Lung (tissue), 12 donors: ENCODE data around the gene LYPD1. TPM values are rescaled to one million over a fixed set of nuclear protein-coding genes. Genes with fewer than 3 reads are reported as not detected.

Source experiments
- ATAC-seq: fragments of 200-7000 bp; cut with Tn5 transposase; one replicate; pipeline ENCODE4 v1.9.1; 2020; ENCODE audit warnings: moderate number of reproducible peaks; ENCODE audit not compliant: insufficient read depth, low FRiP score
- DNase-seq, 3 donors: peaks; one replicate each; pipeline ENCODE4 v3.0.0-alpha.2; 2013 to 2017
- H3K27ac ChIP-seq, 2 donors: one replicate each; pipeline ENCODE4 v1.5.1; 2013; ENCODE audit warnings: mild to moderate bottlenecking in 2 of 2, moderate library complexity in 2 of 2, control low read depth in 1 of 2, inconsistent platforms in 1 of 2, low read depth in 1 of 2, low read length in 1 of 2
- H3K27me3 ChIP-seq, 3 donors: one replicate each; pipeline ENCODE4 v1.5.1; 2013; ENCODE audit warnings: low read length in 2 of 3; ENCODE audit not compliant: control insufficient read depth in 3 of 3, insufficient read depth in 3 of 3
- H3K36me3 ChIP-seq, 4 donors: one replicate each; pipeline ENCODE4 v1.5.1; 2013; ENCODE audit warnings: low read length in 4 of 4, mild to moderate bottlenecking in 1 of 4, moderate library complexity in 1 of 4; ENCODE audit not compliant: control insufficient read depth in 4 of 4, insufficient read depth in 4 of 4
- H3K4me1 ChIP-seq, 5 donors: one replicate each; pipeline ENCODE4 v1.5.1; 2013; ENCODE audit warnings: low read length in 5 of 5, mild to moderate bottlenecking in 2 of 5, moderate library complexity in 1 of 5; ENCODE audit not compliant: control insufficient read depth in 5 of 5, insufficient read depth in 5 of 5
- H3K4me3 ChIP-seq: one replicate; pipeline ENCODE4 v1.5.1; 2013; ENCODE audit warnings: mild to moderate bottlenecking, control low read depth, moderate library complexity
- H3K9ac ChIP-seq, 2 donors: one replicate each; pipeline ENCODE4 v1.5.1; 2013; ENCODE audit warnings: low read length in 2 of 2, control low read depth in 1 of 2; ENCODE audit not compliant: insufficient read depth in 1 of 2
- H3K9me3 ChIP-seq, 4 donors: one replicate each; pipeline ENCODE4 v1.5.1; 2013; ENCODE audit warnings: low read length in 3 of 4, mild to moderate bottlenecking in 1 of 4, moderate library complexity in 1 of 4; ENCODE audit not compliant: control insufficient read depth in 4 of 4, insufficient read depth in 3 of 4
- WGBS, 2 donors: extraction: QIAGEN DNeasy Blood & Tissue Kit; methylation state at CpG; one replicate each; pipeline ENCODE4 v1.1.7; 2013; 5-methylcytosine and 5-hydroxymethylcytosine counted together
- polyA plus RNA-seq, 2 donors: library from polyadenylated mRNA; stranded (reverse); fragments of 200-250 nt; gene quantifications; one replicate each; pipeline ENCODE4 v1.2.1, GENCODE V29; 2013
- total RNA-seq, 2 donors: library from RNA; depleted of rRNA in 1 of 2; stranded (reverse); fragments of >200 nt in 1 of 2; gene quantifications; one replicate each; pipeline ENCODE4 v1.2.1, GENCODE V29; 2014 to 2021
- TF ChIP-seq, protein P1 (sequence below): IDR thresholded peaks from 2 replicates; pipeline ENCODE4 v1.5.1; 2012; ENCODE audit warnings: mild to moderate bottlenecking; ENCODE audit errors: control extremely low read depth, extremely low read depth
- donor health status: control.
- donor health status: control.
- donor health status: Bipolar disorder and iron deficiency.
- donor health status: healthy.
- donor health status: DM: yes; HTN: yes; CAD: no.

The LYPD1 gene
- total and polyA plus RNA-seq, 4 donors: 0.28 to 6.6 (median 3.4) TPM

DNA sequence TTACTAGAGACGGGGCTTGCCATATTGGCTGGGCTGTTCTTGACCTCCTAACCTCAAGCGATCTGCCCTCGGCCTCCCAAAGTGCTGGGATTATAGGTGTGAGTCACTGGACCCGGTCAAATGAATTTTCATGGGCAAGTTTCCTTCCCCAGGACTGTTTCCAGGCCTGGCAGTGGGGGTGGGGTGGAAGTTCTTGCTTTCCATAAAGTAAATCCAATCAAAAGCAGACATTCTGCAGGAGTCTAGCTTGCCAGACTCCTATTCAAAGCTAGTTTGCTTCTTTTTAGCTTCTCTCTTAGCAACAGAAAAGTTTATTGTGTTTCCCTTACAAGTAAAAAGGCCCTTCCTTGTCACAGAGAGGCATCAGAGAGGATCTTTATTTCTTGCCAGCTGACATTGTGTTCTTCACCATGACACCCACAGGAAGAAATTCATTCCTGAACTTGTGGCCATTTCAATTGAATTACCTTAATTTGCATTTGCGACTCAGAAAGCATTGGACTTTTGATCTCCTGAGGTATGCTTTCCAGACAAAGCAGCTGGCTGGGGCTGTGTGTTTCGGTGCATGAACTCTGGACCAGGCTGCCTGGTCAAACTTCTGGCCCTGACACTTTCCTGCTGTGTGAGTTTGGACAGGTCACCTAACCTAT is 37.9 kb downstream of the LYPD1 start:
- Histone ChIP-seq H3K27me3 (no peaks in the 10 kb centered on the region), H3K36me3 (no peaks in the 10 kb centered on the region), H3K4me3 (no peak overlapping the region), H3K9ac (no peak overlapping the region), H3K4me1 (no peaks in the 10 kb centered on the region), H3K27ac (no peak overlapping the region), H3K9me3 (no peaks in the 10 kb centered on the region)
- no peak for DNase-seq
- TF ChIP-seq, protein P1, sequence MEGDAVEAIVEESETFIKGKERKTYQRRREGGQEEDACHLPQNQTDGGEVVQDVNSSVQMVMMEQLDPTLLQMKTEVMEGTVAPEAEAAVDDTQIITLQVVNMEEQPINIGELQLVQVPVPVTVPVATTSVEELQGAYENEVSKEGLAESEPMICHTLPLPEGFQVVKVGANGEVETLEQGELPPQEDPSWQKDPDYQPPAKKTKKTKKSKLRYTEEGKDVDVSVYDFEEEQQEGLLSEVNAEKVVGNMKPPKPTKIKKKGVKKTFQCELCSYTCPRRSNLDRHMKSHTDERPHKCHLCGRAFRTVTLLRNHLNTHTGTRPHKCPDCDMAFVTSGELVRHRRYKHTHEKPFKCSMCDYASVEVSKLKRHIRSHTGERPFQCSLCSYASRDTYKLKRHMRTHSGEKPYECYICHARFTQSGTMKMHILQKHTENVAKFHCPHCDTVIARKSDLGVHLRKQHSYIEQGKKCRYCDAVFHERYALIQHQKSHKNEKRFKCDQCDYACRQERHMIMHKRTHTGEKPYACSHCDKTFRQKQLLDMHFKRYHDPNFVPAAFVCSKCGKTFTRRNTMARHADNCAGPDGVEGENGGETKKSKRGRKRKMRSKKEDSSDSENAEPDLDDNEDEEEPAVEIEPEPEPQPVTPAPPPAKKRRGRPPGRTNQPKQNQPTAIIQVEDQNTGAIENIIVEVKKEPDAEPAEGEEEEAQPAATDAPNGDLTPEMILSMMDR: no peak
- 83 to 84% methylated on average over 6 of the region's 6 CpGs for WGBS, 2 donors
- ATAC-seq: no peak

DNA sequence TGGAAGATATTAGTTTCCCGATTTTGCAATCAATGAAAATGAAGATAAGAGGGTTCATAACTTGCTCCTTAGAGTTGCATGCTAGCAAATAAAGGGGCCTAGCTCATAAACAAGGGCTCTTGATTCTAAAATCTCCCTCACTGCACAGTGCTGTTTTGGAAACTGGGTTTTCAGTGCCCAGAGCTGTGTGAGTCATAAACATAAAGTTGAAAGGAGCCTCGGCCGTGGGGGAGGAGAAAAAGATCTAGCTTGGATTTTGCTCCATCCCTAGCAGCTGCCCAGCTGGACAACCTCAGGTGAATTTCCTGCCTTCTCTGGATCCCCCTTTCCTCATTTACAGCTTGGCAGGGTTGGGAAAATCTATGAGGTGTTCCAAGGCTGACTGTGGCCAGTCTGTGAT is 42.5 kb downstream of the LYPD1 start:
- H3K4me3 ChIP-seq: no peak overlapping the region
- no peaks in the 10 kb centered on the region for H3K9me3 ChIP-seq
- no peak for DNase-seq
- no peaks in the 10 kb centered on the region for H3K36me3 ChIP-seq
- H3K27me3 ChIP-seq: no peaks in the 10 kb centered on the region
- H3K9ac ChIP-seq: no peak overlapping the region
- H3K27ac ChIP-seq: no peak overlapping the region
- no peaks in the 10 kb centered on the region for H3K4me1 ChIP-seq
- WGBS, 2 donors: 85 to 92% methylated on average over 3 of the region's 3 CpGs
- ATAC-seq: no peak
- TF ChIP-seq, protein P1: no peak

DNA sequence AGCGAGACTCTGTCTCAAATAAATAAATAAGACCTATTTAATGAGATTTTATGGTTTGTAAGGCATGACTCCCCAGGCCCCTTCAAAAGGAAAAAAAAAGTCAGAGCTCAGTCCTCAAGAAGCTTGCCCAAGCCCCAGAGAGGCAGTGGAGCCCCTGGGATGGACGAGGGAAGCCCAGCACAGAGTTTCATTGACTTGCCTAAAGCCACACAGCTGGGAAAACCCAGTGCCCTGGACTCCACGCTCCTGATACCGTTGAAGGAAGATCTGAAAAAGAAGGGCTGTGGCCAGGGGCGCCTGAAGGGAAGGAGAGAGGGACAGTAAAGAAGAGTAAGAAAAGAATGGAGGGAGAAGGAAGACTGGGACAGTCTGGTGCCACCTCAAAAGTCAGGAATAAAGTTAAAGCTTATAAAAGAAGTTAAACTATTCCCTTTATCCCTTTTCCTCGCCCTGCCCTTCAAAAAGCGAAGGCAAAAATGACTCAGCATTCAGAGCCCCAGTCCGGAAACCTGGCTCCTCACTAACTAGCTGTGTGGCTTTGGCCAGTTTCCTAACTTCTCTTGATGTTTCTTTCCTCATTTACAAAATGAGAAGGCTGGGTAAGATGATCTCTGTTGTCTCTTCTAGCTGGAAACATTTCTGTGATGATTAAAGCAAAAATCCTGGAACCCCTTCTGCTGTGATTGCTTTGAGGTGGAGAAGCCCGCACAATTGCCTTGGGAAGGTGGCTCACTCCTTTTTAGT is 46.7 kb downstream of the LYPD1 start:
- TF ChIP-seq, protein P1: no peak
- WGBS, 2 donors: 72 to 76% methylated on average over 9 of the region's 9 CpGs
- Histone ChIP-seq H3K9ac (no peak overlapping the region), H3K27me3 (no peaks in the 10 kb centered on the region), H3K27ac (no peak overlapping the region), H3K4me3 (no peak overlapping the region), H3K4me1 (peaks cover 0 to 2% (median 0%) of the 10 kb centered on the region in 5 donors), H3K36me3 (no peaks in the 10 kb centered on the region), H3K9me3 (no peaks in the 10 kb centered on the region)
- ATAC-seq (no peak), DNase-seq (no peak)
